ENCODE results near the gene CUX1.

DNA sequence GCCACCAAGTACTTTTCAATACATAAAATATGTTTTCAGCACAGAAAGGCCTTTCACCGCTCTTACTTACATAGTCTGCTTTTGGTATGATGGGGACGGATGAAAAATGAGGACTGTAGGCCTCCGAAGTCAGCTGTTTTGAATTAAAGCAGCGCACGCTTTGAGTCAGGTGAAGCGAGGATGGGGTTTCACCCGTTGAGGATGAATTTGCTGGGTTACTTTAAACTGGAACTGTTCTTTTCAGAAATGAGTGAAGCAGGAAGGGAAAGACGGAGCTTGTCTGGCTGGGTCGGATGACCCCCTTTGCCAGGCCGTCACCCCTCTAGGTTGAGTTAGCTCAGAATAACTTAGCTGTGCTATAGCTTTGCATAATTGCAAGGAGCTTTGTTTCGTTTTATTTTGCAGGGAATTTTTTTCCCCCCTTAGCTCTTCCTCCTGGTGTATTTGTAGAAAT, 40.0 kb downstream of the CUX1 start:
- no peak for TF ChIP-seq POLR2AphosphoS5 (IDR thresholded peaks at IDR 0.05; ENCODE audit: low read depth, low read length)
- no peak for TF ChIP-seq POLR2A (IDR thresholded peaks at IDR 0.05; ENCODE audit: low read depth, low read length)
- TF ChIP-seq TAF1 (IDR thresholded peaks at IDR 0.05; ENCODE audit: low read depth, low read length), result 0 out of 2 replicates have a peak, but pooled peaks have one; percentile 35
- peak; percentile 88 for TF ChIP-seq POU2F2 (IDR thresholded peaks at IDR 0.05; ENCODE audit: low read depth, low read length)
- peak; percentile 61; the same call in 1 of the 2 replicates for TF ChIP-seq SPI1 (IDR thresholded peaks at IDR 0.05; ENCODE audit: low read depth, low read length)

Data from GM12891 (cell line).